CD4-positive, alpha-beta T cell (primary cell): Measurements from ENCODE around the gene RAD51B. TPM values are rescaled to one million over a fixed set of nuclear protein-coding genes. Genes with fewer than 3 reads are reported as not detected.
"Not testable (repeated sequence)": the region's sequence is repeated elsewhere in the genome, so short reads cannot be mapped to it uniquely, and the experiment has no call there.

Source experiments
- ATAC-seq: fragments of 200-7000 bp; cut with Tn5 transposase; one replicate; pipeline ENCODE4 v1.10.0; 2022; ENCODE audit warnings: mild to moderate bottlenecking; ENCODE audit not compliant: poor library complexity
- CTCF ChIA-PET: fragments of 350-600 bp; sonication (Branson Sonifier 250); formaldehyde crosslinking; loops from one replicate; lab custom pipeline; 2021; ENCODE audit warnings: antibody characterized with exemption, inconsistent platforms; lab: Charles Lee
- POLR2A ChIA-PET: fragments of 350-600 bp; sonication (Branson Sonifier 250); formaldehyde crosslinking; loops from one replicate; lab custom pipeline; 2021; ENCODE audit warnings: antibody characterized with exemption, inconsistent platforms; lab: Charles Lee
- DNase-seq, 14 experiments: peaks; one replicate each; pipeline ENCODE4 v3.0.0-alpha.2; 2013 to 2020; ENCODE audit warnings: mixed read lengths in 2 of 14
- H3K27ac ChIP-seq, 2 donors: one replicate each; pipeline versions ENCODE4 v1.5.1 to v1.7.0; 2013; ENCODE audit warnings: low read length in 2 of 2, low read depth in 1 of 2, mild to moderate bottlenecking in 1 of 2
- H3K27me3 ChIP-seq, 2 experiments: 1 replicate in 1 of 2; 2 replicates in 1 of 2; pipeline versions ENCODE4 v1.6.1 to v1.7.0; 2013; ENCODE audit warnings: low read length in 2 of 2, control low read depth in 1 of 2, mild to moderate bottlenecking in 1 of 2, moderate library complexity in 1 of 2; ENCODE audit not compliant: insufficient read depth in 2 of 2, control insufficient read depth in 1 of 2
- H3K36me3 ChIP-seq: one replicate; pipeline ENCODE4 v1.6.1; 2013; ENCODE audit warnings: low read length, control low read depth; ENCODE audit not compliant: insufficient read depth
- H3K4me1 ChIP-seq: one replicate; pipeline ENCODE4 v1.6.1; 2013; ENCODE audit warnings: low read length, control low read depth; ENCODE audit not compliant: insufficient read depth
- H3K4me3 ChIP-seq: one replicate; pipeline ENCODE4 v1.5.1; 2013; ENCODE audit warnings: mild to moderate bottlenecking, low read length, moderate library complexity
- H3K9me3 ChIP-seq, 2 experiments: 1 replicate in 1 of 2; 2 replicates in 1 of 2; pipeline versions ENCODE4 v1.6.1 to v1.7.0; 2013; ENCODE audit warnings: low read length in 2 of 2, mild to moderate bottlenecking in 2 of 2, control low read depth in 1 of 2, moderate library complexity in 1 of 2; ENCODE audit not compliant: control insufficient read depth in 1 of 2, insufficient read depth in 1 of 2
- H3K27ac Mint-ChIP-seq: one replicate; pipeline ENCODE4 v1.8.0; 2020; ENCODE audit warnings: mixed read lengths
- H3K27me3 Mint-ChIP-seq: one replicate; pipeline ENCODE4 v1.8.0; 2021; ENCODE audit warnings: mixed read lengths
- H3K36me3 Mint-ChIP-seq: one replicate; pipeline ENCODE4 v1.8.0; 2021; ENCODE audit warnings: low read depth, mixed read lengths
- H3K4me1 Mint-ChIP-seq: one replicate; pipeline ENCODE4 v1.8.0; 2021; ENCODE audit warnings: low read depth, mixed read lengths
- H3K4me3 Mint-ChIP-seq: one replicate; pipeline ENCODE4 v1.8.0; 2020; ENCODE audit warnings: mild to moderate bottlenecking, mixed read lengths
- H3K9me3 Mint-ChIP-seq: one replicate; pipeline ENCODE4 v1.8.0; 2020; ENCODE audit warnings: mixed read lengths
- intact Hi-C, 2 experiments: fragments of 100-400 bp; cut with DNase I in 1 of 2; cut with micrococcal nuclease in 1 of 2; formaldehyde crosslinking; loops; one replicate each; pipeline versions ENCODE4 v1.15.1 to v1.9.0; 2023 to 2025; cut with DNase I, micrococcal nuclease
- total RNA-seq, 174 experiments: library from RNA in 2 of 174; stranded (reverse) in 2 of 174; gene quantifications; one replicate each; pipeline ENCODE4 v1.2.3 and lab custom pipeline; 2021 to 2026
- TF ChIP-seq, protein P1 (sequence below): fragments of 200-600 bp; IDR thresholded peaks from one replicate; pipeline ENCODE4 v1.8.0; 2022; ENCODE audit warnings: antibody characterized with exemption, mild to moderate bottlenecking

Gene RAD51B
- total RNA-seq, 2 experiments from 2014 or later = 18.4 to 20.0 TPM

DNA sequence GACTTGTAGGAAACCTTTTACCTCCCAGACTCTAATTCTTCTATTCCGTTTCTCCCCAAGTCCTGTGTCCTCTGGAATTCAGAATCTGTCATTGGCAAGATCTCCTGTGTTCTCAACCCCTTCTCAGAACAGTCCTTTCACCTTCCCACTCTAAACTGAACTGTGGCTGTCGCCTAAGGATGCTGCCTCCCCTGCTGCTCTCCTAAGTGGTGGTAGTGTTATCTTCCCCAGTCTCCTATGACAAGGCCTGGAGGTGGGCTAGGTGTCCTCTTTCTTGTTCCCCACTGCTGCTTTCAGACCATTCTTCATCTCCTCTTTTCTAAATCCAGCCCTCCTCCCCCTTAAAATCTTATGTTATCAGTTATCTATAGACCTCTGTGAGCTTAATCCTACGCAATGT lies 397.4 kb downstream of the RAD51B start:
- TF ChIP-seq, protein P1, sequence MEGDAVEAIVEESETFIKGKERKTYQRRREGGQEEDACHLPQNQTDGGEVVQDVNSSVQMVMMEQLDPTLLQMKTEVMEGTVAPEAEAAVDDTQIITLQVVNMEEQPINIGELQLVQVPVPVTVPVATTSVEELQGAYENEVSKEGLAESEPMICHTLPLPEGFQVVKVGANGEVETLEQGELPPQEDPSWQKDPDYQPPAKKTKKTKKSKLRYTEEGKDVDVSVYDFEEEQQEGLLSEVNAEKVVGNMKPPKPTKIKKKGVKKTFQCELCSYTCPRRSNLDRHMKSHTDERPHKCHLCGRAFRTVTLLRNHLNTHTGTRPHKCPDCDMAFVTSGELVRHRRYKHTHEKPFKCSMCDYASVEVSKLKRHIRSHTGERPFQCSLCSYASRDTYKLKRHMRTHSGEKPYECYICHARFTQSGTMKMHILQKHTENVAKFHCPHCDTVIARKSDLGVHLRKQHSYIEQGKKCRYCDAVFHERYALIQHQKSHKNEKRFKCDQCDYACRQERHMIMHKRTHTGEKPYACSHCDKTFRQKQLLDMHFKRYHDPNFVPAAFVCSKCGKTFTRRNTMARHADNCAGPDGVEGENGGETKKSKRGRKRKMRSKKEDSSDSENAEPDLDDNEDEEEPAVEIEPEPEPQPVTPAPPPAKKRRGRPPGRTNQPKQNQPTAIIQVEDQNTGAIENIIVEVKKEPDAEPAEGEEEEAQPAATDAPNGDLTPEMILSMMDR = no peak
- DNase-seq = no peak
- POLR2A ChIA-PET = no interaction called here

GRCh38 chr14:68217791-68218340 lies 398.3 kb downstream of the RAD51B start:
- H3K4me1 Mint-ChIP-seq = peaks cover 8% of the 10 kb centered on the region
- Histone ChIP-seq H3K27ac (no peak overlapping the region), H3K36me3 (no peaks in the 10 kb centered on the region), H3K4me1 (no peaks in the 10 kb centered on the region), H3K4me3 (no peak overlapping the region), H3K9me3 (no peaks in the 10 kb centered on the region), H3K27me3 (no peaks in the 10 kb centered on the region)
- TF ChIP-seq, protein P1 = no peak
- DNase-seq (no peak), ATAC-seq (no peak)
- H3K4me3 Mint-ChIP-seq = no peak overlapping the region
- no peak overlapping the region for H3K27ac Mint-ChIP-seq
- H3K27me3 Mint-ChIP-seq = no peaks in the 10 kb centered on the region
- peaks cover 7% of the 10 kb centered on the region for H3K9me3 Mint-ChIP-seq
- intact Hi-C loops = no loop called here
- ChIA-PET CTCF (no interaction called here), POLR2A (no interaction called here)
- H3K36me3 Mint-ChIP-seq = no peaks in the 10 kb centered on the region

More for the DNA sequence above, 397.4 kb downstream of the RAD51B start:
- Mint-ChIP-seq H3K9me3 (peaks cover 4% of the 10 kb centered on the region), H3K27me3 (no peaks in the 10 kb centered on the region), H3K4me3 (no peak overlapping the region), H3K4me1 (peaks cover 9% of the 10 kb centered on the region), H3K27ac (no peak overlapping the region), H3K36me3 (no peaks in the 10 kb centered on the region)
- Histone ChIP-seq H3K4me3 (no peak overlapping the region), H3K9me3 (no peaks in the 10 kb centered on the region), H3K27me3 (no peaks in the 10 kb centered on the region), H3K4me1 (no peaks in the 10 kb centered on the region), H3K27ac (no peak overlapping the region), H3K36me3 (no peaks in the 10 kb centered on the region)
- ATAC-seq = no peak
- intact Hi-C loops = no loop called here
- CTCF ChIA-PET = no interaction called here

GRCh38 chr14:68219407-68219806 lies 399.8 kb downstream of the RAD51B start:
- Histone ChIP-seq H3K4me1 (no peaks in the 10 kb centered on the region), H3K4me3 (no peak overlapping the region), H3K27me3 (no peaks in the 10 kb centered on the region), H3K27ac (no peak overlapping the region), H3K36me3 (no peaks in the 10 kb centered on the region), H3K9me3 (no peaks in the 10 kb centered on the region)
- Mint-ChIP-seq H3K36me3 (no peaks in the 10 kb centered on the region), H3K9me3 (peaks cover 7% of the 10 kb centered on the region), H3K4me3 (no peak overlapping the region), H3K27ac (no peak overlapping the region), H3K4me1 (peaks cover 9% of the 10 kb centered on the region), H3K27me3 (no peaks in the 10 kb centered on the region)
- ChIA-PET POLR2A (interaction anchor here (0.8 kb wide), 1 partner anchor 9 kb away, joined by 4 read pairs; no protein-coding TSS in a partner anchor), CTCF (interaction anchor here (0.6 to 0.8 kb wide), 2 partner anchors 9 to 625 kb away, joined by 3 read pairs; no protein-coding TSS in a partner anchor)
- intact Hi-C loops = no loop called here
- ATAC-seq (no peak), DNase-seq (no peak)
- TF ChIP-seq, protein P1 = no peak

DNA sequence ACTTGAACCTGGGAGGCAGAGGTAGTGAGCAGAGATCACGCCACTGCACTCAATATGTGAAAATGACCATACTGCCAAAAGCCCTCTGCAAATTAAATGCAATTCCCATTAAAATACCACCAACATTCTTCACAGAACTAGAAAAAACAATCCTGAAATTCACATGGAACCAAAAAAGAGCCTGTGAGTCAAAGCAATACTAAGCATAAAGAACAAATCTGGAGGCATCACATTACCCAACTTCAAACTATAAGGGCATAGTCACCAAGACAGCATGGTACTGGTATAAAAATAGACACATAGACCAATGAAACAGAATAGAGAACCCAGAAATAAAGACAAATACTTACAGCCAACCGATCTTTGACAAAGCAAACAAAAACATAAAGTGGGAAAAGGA lies 401.5 kb downstream of the RAD51B start:
- H3K4me1 ChIP-seq, CTCF ChIA-PET, H3K27ac ChIP-seq, H3K9me3 ChIP-seq, H3K4me3 Mint-ChIP-seq, H3K4me1 Mint-ChIP-seq, DNase-seq, H3K27ac Mint-ChIP-seq, H3K36me3 Mint-ChIP-seq, H3K9me3 Mint-ChIP-seq, intact Hi-C loops, H3K36me3 ChIP-seq, ATAC-seq, H3K27me3 Mint-ChIP-seq, H3K27me3 ChIP-seq, H3K4me3 ChIP-seq: not testable (repeated sequence)
- POLR2A ChIA-PET = interaction anchor here (0.8 kb wide), 1 partner anchor 10 kb away, joined by 4 read pairs; no protein-coding TSS in a partner anchor
